NCI-H1694 (cell line): ENCODE results near the gene CPAMD8.

Experiments used
- DNase-seq: peaks from one replicate; lab custom pipeline; 2025; lab: John Stamatoyannopoulos, UW

CPAMD8 gene

GRCh38 chr19:17026706-17027534 is at the start of gene CPAMD8:
Gene CPAMD8 (minus strand): TSS chr19:17026810. CDS start chr19:17026642, 168 bp downstream.
- DNase-seq = no peak

- no peak for DNase-seq
These were observed 49.4 kb upstream of the CPAMD8 start for GRCh38 chr19:17075864-17076542.

DNA sequence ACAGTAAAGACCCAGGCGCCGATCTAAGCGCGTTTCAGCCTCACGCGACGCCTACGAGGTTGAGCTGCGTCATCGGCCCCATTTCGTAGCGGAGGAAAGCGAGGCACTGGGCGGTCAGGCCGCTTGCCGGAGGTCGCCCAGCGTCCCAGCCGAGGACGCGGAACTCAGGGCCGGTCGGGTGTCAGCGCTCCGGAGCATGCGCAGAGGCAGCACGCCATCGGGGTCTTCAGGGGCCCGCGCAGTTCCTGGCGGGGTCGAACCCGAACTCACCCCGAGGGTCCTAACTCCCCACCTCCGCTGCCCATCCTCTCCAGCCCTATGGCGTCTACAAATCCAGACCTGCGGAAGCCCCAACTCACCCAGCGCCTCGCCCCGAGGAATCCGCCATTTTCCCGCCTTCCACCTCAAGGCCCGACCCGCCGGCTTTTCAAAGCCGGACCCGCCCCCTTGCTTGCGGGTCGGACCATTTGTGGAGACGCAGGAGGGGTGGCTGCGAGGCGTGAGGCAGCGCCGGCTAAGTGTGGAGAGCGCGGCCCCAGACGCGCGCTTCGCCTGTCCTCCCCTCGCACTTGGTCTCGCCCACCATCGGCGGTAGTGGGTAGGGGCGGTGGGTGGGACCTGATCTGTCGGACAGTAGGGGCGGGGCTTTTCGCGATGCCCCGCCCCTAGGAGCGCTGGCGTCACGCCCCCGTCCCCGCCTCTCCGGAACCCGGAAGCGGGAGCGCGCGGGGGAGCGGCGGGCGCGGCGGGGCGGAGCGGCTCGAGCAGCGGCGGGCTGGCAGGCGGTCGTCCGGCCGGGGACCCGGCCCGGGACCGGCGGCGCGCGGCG is 48.6 kb upstream of the CPAMD8 start, which contains the start of the genes HAUS8 and MYO9B:
Gene HAUS8, minus strand, starts transcription at position 418 of the 829 bp plus-strand sequence. Its CDS starts 30 bp downstream, at position 388.
Gene MYO9B, plus strand, starts transcription at position 743 of the 829 bp plus-strand sequence. CDS start 25,941 bp downstream, outside the sequence.
- DNase-seq = peak; percentile 90

GRCh38 chr19:17074634-17075034 is 48.0 kb upstream of the CPAMD8 start:
- no peak for DNase-seq

DNA sequence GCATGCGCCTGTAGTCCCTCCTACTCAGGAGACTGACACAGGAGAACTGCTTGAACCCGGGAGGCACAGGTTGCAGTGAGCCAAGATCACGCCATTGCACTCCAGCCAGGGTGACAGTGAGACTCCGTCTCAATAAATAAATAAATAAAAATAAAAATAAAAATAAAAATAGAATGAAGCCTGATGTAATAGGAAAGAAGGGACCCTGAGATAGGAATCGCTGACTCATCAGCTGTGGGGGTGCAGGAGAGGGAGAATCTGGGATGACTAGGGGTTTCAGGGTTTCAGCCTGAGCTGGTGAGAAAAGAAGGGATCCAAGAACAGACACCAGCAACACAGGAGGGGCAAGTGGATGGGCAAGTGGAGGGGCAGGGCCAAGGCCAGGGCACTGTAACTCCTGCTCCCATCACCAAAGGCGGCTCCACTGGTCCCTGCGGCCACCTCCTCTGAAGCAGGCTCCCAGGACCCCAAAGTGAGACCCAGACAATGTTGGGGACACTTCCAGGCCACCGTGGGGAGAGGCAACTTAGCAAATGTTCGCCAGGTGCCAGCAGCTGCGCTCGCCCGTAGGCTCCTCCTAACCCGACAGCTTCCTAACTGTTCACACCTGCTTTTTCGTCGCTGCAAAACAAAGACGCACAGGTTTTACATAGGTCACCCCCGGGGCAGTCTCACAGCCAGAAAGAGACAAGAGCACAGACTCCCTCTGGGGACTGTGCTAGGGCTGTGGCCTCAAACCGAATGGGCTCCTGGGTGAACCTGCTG is 47.4 kb upstream of the CPAMD8 start:
- DNase-seq = no peak

DNA sequence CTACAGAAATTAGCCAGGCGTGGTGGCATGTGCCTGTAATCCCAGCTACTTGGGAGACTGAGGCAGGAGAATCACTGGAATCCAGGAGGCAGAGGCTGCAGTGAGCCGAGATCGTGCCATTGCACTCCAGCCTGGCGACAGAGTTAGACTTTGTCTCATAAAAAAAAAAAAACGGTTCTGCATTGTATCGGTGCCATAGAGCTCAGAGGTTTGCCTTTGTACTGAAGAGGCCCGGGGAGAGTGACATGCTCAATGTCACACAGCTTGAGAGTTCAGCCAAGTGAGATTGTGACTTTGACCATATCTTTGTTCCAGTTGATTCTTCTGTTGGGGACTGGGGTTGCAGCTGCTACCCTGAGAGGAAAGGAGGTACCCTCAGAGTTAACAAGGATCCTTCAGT is 44.3 kb upstream of the CPAMD8 start:
- DNase-seq = no peak

DNA sequence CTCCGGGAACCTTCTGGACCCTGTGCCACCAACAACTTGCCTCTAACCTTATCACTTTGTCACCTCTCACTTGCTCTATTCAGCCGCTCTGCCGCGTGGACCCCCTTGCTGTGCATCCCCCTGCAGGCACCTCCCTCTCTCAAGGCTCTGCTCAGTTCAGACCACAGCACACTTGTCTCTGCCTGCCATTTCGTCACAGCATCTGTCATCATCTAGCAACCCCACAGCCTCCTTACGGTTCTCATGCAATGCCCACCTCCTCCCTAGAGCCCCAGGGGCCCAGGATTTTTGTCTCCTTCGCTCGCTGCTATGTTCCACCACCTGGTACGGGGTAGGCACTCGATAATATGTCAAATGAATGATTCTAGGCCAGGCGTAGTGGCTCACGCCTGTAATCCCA is 43.8 kb upstream of the CPAMD8 start:
- no peak for DNase-seq

GRCh38 chr19:17069193-17069592 is 42.6 kb upstream of the CPAMD8 start:
- DNase-seq = no peak

DNA sequence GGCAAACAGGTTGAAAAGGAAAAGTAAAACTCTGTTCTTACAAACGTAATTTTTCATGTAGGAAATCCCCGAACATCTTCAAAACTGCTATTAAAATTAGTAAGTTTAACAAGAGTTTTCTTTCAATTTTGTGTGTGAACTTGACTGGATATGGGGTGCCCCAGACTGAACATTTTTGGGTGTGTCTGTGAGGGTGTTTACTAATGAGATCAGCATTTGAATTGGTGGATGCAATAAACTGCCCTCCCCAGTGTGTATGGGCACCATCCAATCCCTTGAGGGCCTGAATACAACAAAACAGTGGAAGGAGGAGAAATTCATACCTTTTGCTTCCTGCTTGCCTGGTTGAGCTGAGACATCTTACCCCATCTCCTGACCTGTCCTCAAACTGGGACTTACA is 36.8 kb upstream of the CPAMD8 start:
- DNase-seq = no peak

DNA sequence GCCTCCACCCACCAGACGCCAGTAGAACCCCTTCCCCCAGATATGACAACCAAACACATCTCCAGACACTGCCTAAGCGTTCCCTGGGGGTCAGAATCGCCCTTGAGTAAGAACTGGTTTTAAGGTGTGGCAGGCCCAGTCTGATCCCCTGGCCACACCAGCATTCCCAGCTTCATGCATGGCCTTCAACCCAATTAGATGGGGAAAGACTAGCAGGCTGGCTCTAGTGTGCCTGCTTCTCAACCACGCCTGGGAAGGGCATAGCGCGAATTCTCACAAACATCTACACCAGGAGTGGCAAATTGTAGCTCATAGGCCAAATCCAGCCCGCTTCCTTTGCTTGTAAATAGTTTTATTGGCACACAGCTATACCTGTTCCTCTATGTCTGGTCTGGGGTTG is 35.1 kb upstream of the CPAMD8 start:
- DNase-seq = no peak

DNA sequence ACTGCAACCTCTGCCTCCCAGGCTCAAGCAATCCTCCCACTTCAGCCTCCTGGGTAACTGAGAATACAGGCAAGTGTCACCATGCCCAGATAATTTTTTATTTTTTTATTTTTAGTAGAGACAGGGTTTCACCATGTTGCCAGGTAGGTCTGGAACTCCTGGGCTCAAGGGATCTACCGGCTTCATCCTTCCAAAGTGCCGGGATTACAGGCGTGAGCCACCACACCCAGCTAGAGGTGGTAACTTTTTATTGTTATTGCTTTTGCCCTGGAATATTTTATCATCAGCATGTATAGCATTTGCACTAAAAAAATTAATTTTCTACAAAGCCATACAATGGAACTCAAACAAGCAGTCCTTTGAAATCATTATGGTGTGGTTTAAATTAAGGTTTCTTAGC is 34.6 kb upstream of the CPAMD8 start:
- DNase-seq = no peak

- no peak for DNase-seq
These were observed 34.2 kb upstream of the CPAMD8 start for GRCh38 chr19:17060802-17061201.

- no peak for DNase-seq
These were observed 31.6 kb upstream of the CPAMD8 start for GRCh38 chr19:17058236-17058635.

- no peak for DNase-seq
These were observed 29.0 kb upstream of the CPAMD8 start for GRCh38 chr19:17055636-17056035.

GRCh38 chr19:17054746-17055145 is 28.1 kb upstream of the CPAMD8 start:
- DNase-seq = no peak

DNA sequence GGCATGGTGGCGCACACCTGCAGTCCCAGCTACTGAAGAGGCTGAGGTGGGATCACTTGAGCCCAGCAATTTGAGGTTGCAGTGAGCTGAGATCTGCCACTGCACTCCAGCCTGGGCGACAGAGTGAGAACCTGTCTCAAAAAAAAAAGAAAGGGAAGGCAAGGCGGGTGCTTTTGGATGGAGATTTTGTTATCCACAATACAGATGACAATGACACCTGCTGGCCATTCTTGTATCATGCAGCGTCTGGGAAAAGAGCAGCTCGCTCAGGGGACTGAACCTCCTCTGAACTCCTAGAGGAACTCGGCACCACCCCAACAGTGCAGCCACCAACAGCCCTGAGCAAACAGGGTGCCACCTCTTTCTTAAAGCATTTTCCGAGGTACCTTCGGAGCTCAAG is 25.8 kb upstream of the CPAMD8 start:
- peak; percentile 35 for DNase-seq

DNA sequence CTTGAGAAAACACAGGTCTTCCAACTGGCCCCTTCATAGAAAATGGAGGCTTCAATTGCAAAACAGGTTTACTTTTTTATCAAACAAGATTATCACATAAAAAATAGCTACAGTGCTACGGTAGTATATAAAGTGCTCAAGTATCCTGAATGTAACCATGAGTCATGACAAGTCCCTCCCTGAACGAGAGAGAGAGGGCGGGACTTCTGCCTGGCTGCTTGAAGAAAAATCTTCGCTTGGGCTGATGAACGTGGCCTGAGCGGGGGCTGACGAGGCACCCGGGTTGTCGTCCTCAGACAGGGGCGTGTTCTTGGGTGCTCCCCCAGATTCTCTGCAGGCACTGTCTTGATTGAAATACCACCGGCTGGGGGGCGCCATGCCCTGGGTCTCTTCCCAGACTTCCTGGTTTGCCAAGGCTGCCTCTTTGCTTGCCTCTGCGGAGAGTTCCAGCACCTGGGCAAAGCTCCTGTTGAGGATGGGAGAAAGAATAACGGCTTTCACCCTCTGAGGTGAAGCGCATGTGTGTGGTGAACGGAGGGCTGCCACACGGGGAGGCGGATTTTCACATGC is 23.2 kb upstream of the CPAMD8 start:
- DNase-seq = no peak

- no peak for DNase-seq
These were observed 22.4 kb upstream of the CPAMD8 start for GRCh38 chr19:17048885-17049453.

DNA sequence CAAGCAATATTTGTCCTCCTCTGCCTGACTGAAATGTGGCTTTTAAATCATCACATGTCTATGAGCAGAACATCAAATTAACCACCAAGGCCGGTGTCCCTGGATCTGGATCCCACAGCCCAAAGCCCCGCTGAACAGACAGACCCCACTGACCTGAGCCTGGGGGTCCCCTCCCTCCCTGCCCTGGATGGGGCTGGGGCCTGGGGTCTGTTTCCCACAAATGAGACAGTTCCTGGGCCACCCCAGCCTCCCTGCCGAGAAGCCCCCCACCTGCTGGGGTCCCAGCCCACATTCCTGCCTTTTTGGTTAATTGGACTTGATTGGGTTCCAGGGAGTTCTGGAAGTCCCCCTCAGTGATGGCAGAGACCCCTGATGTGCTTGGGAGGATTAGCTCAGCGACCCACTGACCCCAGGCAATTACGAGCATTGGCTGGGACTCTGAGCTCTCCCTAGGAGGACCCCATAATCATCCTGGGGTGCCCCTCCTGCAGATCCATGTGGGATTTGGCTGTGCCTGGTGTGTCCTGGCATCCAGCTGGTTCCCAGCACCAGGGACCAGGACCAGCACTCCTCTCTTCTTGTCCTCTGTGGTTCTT is 19.4 kb upstream of the CPAMD8 start:
- no peak for DNase-seq

- DNase-seq = no peak
These were observed 17.1 kb upstream of the CPAMD8 start for GRCh38 chr19:17043744-17044143.
